ENCODE results near the gene ARID5B.

DNA sequence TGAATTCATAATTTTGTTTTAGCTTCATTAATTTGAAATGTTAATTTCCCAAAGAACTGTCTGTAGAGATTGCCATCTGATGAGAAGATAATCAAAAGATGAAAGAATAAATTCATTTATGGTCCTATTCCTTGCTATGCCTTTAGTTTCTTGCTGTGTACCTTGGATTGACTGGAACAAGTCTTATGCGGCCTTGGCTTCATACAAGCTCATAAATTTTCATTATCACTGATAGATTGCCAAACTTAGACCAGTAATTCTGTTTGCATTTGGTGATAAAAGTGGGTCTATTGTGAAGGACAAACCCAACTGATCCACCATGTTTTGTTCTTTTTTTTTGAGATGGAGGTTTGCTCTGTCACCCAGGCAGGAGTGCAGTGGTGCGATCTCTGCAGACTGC, 48.2 kb downstream of the ARID5B start:
- TF ChIP-seq EZH2phosphoT487 (IDR thresholded peaks at IDR 0.05; ENCODE audit: borderline replicate concordance, low read depth), result no peak
- no peak for TF ChIP-seq CTCF (IDR thresholded peaks at IDR 0.05)
- TF ChIP-seq, protein P1, sequence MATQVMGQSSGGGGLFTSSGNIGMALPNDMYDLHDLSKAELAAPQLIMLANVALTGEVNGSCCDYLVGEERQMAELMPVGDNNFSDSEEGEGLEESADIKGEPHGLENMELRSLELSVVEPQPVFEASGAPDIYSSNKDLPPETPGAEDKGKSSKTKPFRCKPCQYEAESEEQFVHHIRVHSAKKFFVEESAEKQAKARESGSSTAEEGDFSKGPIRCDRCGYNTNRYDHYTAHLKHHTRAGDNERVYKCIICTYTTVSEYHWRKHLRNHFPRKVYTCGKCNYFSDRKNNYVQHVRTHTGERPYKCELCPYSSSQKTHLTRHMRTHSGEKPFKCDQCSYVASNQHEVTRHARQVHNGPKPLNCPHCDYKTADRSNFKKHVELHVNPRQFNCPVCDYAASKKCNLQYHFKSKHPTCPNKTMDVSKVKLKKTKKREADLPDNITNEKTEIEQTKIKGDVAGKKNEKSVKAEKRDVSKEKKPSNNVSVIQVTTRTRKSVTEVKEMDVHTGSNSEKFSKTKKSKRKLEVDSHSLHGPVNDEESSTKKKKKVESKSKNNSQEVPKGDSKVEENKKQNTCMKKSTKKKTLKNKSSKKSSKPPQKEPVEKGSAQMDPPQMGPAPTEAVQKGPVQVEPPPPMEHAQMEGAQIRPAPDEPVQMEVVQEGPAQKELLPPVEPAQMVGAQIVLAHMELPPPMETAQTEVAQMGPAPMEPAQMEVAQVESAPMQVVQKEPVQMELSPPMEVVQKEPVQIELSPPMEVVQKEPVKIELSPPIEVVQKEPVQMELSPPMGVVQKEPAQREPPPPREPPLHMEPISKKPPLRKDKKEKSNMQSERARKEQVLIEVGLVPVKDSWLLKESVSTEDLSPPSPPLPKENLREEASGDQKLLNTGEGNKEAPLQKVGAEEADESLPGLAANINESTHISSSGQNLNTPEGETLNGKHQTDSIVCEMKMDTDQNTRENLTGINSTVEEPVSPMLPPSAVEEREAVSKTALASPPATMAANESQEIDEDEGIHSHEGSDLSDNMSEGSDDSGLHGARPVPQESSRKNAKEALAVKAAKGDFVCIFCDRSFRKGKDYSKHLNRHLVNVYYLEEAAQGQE (IDR thresholded peaks at IDR 0.05; ENCODE audit: low read depth, low read length), result no peak
- TF ChIP-seq POLR2AphosphoS5 (IDR thresholded peaks at IDR 0.05; ENCODE audit: low read depth, low read length), result no peak
- no peak for TF ChIP-seq EP300 (IDR thresholded peaks at IDR 0.05; ENCODE audit: borderline replicate concordance in 1 of 2, low read depth in 1 of 2, low read length in 1 of 2)
- no peak for TF ChIP-seq USF2 (IDR thresholded peaks at IDR 0.05; ENCODE audit: borderline replicate concordance, low read depth, low read length)
- no peak for TF ChIP-seq SIN3A (IDR thresholded peaks at IDR 0.05; ENCODE audit: borderline replicate concordance, low read depth, low read length)
- TF ChIP-seq JUND (IDR thresholded peaks at IDR 0.05), result no peak
